KMS-11 (cell line): ENCODE data around the gene MRPL12.

Experiments
- H2AFZ ChIP-seq: fragments of 200-600 bp; sonication (generic); 2 replicates; pipeline ENCODE4 v1.6.1; 2016; ENCODE audit warnings: antibody characterized with exemption, mixed run types, low read depth
- H3K27ac ChIP-seq: fragments of 200-600 bp; sonication (generic); 2 replicates; pipeline ENCODE4 v1.6.1; 2016; ENCODE audit warnings: mild to moderate bottlenecking, mixed run types
- H3K27me3 ChIP-seq: fragments of 200-600 bp; sonication (generic); 2 replicates; pipeline ENCODE4 v1.6.1; 2017; ENCODE audit warnings: mild to moderate bottlenecking, low read depth, mixed run types, moderate library complexity; ENCODE audit not compliant: insufficient read depth
- H3K36me3 ChIP-seq: fragments of 200-600 bp; sonication (generic); 2 replicates; pipeline ENCODE4 v1.6.1; 2017; ENCODE audit warnings: mild to moderate bottlenecking, mixed run types; ENCODE audit not compliant: insufficient read depth
- H3K4me1 ChIP-seq: fragments of 200-600 bp; sonication (generic); 2 replicates; pipeline ENCODE4 v1.6.1; 2016; ENCODE audit warnings: mild to moderate bottlenecking, low read depth, mixed run types; ENCODE audit not compliant: poor library complexity, severe bottlenecking
- H3K4me2 ChIP-seq: fragments of 200-600 bp; sonication (generic); 2 replicates; pipeline ENCODE4 v1.7.0; 2016; ENCODE audit warnings: mild to moderate bottlenecking, mixed run types
- H3K4me3 ChIP-seq: fragments of 200-600 bp; sonication (generic); IDR thresholded peaks from 2 replicates; pipeline ENCODE4 v1.6.1; 2017; ENCODE audit warnings: low read depth, low read length, mixed read lengths; ENCODE audit not compliant: insufficient read depth
- H3K79me2 ChIP-seq: fragments of 200-600 bp; sonication (generic); 2 replicates; pipeline ENCODE4 v1.6.1; 2016; ENCODE audit warnings: low read depth, mixed run types; ENCODE audit not compliant: insufficient read depth
- H3K9ac ChIP-seq: fragments of 200-600 bp; sonication (generic); 2 replicates; pipeline ENCODE4 v1.6.1; 2016; ENCODE audit warnings: mild to moderate bottlenecking, mixed run types
- H4K20me1 ChIP-seq: fragments of 200-600 bp; sonication (generic); 2 replicates; pipeline ENCODE4 v1.6.1; 2016; ENCODE audit warnings: mild to moderate bottlenecking, mixed run types; ENCODE audit not compliant: insufficient read depth
- TF ChIP-seq, protein P1 (sequence below): fragments of 200-600 bp; sonication (generic); conservative IDR thresholded peaks from 2 replicates; pipeline ENCODE4 v1.6.1; 2017; ENCODE audit warnings: low read depth, mild to moderate bottlenecking, antibody characterized with exemption, low read length, moderate library complexity, mixed read lengths

MRPL12 gene

DNA sequence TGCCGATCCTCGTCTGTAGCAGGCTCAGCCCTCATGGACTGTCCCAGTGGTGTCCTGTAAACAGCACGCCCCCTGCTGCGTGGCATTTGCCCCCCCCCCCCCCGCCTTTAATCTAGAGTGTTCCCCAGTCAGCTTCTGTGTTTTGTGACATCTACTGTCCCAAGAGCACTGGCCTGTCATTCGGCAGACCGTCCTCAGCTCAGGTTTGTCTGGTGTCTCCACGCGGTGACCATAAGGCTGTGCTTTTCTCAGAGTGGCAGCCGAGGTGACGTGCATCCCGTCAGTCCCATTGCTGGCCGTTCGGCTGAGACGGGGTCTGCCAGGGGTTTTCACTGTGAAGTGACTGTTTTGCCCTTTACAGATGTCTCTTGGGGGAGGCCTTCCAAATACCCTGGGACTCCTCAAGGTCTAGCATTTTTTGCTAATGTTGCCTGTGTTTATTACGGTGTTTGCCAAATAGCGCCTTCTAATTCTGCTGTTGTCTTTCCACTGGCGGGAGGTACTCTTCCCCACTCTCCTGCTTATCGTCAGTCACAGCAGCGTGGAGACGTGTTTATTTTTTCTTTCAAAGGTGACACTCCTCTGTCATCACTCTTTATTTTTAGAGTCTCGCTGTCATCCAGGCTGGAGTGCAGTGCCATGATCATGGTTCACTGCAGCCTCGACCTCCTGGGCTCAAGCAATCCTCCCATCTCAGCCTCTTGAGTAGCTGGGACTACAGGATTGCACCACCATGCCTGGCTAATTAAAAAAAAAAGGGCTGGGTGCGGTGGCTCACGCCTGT lies 5.7 kb upstream of the MRPL12 start:
- no peak overlapping the region for H3K9ac ChIP-seq
- H2AFZ ChIP-seq, result no peak overlapping the region
- no peak overlapping the region for H3K27ac ChIP-seq
- H3K4me2 ChIP-seq, result no peak overlapping the region
- no peaks in the 10 kb centered on the region for H3K27me3 ChIP-seq
- no peak overlapping the region for H3K4me3 ChIP-seq
- H3K79me2 ChIP-seq, result peaks cover 30% of the 10 kb centered on the region
- H3K36me3 ChIP-seq, result no peaks in the 10 kb centered on the region; the same call in 1 of the 2 replicates
- H4K20me1 ChIP-seq, result no peaks in the 10 kb centered on the region
- TF ChIP-seq, protein P1, sequence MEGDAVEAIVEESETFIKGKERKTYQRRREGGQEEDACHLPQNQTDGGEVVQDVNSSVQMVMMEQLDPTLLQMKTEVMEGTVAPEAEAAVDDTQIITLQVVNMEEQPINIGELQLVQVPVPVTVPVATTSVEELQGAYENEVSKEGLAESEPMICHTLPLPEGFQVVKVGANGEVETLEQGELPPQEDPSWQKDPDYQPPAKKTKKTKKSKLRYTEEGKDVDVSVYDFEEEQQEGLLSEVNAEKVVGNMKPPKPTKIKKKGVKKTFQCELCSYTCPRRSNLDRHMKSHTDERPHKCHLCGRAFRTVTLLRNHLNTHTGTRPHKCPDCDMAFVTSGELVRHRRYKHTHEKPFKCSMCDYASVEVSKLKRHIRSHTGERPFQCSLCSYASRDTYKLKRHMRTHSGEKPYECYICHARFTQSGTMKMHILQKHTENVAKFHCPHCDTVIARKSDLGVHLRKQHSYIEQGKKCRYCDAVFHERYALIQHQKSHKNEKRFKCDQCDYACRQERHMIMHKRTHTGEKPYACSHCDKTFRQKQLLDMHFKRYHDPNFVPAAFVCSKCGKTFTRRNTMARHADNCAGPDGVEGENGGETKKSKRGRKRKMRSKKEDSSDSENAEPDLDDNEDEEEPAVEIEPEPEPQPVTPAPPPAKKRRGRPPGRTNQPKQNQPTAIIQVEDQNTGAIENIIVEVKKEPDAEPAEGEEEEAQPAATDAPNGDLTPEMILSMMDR, result no peak
- H3K4me1 ChIP-seq, result peaks cover 17% of the 10 kb centered on the region

DNA sequence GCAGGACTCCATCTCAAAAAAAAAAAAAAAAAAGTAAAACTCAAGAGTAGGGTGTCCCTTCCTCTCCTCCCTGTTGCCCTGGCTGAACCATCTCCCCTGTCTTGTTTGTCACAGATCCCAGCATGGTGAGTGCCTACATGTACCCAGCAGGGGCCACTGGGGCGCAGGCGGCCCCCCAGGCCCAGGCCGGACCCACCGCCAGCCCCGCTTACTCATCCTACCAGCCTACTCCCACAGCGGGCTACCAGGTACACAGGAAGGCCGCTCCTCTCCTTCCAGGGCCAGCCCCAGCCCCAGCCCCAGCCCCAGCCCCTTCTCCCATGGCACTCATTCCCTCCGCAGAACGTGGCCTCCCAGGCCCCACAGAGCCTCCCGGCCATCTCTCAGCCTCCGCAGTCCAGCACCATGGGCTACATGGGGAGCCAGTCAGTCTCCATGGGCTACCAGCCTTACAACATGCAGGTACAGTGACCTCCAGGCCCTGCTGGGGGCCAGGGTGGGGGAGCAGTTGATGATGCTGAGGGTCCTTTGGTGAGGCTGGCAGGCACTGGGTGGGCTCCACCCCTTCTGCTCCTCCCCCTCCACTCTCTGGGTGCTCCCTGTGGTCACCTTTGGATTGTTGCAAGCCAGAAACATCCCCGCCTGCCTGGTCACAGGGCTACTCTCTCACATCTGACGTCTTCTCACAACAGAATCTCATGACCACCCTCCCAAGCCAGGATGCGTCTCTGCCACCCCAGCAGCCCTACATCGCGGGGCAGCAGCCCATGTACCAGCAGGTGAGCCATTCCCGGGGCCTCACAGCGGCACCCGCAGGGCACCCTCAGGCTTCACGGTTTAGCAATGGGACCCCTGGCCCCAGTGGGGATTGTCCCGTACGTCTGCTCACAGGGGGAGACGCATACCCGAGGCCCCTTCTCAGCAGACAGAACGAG lies 2.5 kb upstream of the MRPL12 start:
- TF ChIP-seq, protein P1, result no peak
- Histone ChIP-seq H3K36me3 (no peaks in the 10 kb centered on the region; the same call in 1 of the 2 replicates), H3K4me3 (no peak overlapping the region), H3K9ac (no peak overlapping the region; the same call in 1 of the 2 replicates), H3K27ac (no peak overlapping the region), H4K20me1 (no peaks in the 10 kb centered on the region), H3K79me2 (peaks cover 61% of the 10 kb centered on the region), H3K4me2 (peak overlapping the region; percentile 98; the same call in 1 of the 2 replicates), H2AFZ (no peak overlapping the region), H3K27me3 (no peaks in the 10 kb centered on the region), H3K4me1 (peaks cover 30% of the 10 kb centered on the region)

DNA sequence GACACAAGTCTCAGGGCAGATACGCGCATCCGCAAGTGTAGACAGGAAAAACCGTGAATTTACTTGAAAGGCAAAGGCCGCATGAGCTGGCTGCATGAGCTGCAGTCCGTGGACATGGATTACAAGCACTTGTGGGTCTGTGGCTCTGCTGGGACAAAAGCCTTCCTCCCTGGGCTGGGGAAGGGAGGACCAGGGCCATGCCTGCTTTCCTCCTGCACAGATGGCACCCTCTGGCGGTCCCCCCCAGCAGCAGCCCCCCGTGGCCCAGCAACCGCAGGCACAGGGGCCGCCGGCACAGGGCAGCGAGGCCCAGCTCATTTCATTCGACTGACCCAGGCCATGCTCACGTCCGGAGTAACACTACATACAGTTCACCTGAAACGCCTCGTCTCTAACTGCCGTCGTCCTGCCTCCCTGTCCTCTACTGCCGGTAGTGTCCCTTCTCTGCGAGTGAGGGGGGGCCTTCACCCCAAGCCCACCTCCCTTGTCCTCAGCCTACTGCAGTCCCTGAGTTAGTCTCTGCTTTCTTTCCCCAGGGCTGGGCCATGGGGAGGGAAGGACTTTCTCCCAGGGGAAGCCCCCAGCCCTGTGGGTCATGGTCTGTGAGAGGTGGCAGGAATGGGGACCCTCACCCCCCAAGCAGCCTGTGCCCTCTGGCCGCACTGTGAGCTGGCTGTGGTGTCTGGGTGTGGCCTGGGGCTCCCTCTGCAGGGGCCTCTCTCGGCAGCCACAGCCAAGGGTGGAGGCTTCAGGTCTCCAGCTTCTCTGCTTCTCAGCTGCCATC lies 1.7 kb upstream of the MRPL12 start:
- no peaks in the 10 kb centered on the region for H4K20me1 ChIP-seq
- TF ChIP-seq, protein P1, result peak; percentile 29; the same call in 1 of the 2 replicates
- H3K4me2 ChIP-seq, result peak overlapping the region; percentile 98

More for the DNA sequence above, 1.7 kb upstream of the MRPL12 start:
- H3K36me3 ChIP-seq, result no peaks in the 10 kb centered on the region
- peaks cover 70% of the 10 kb centered on the region for H3K79me2 ChIP-seq
- peak overlapping the region; percentile 95; the same call in 1 of the 2 replicates for H3K9ac ChIP-seq
- peak overlapping the region; percentile 81; the same call in 1 of the 2 replicates for H3K27ac ChIP-seq
- no peaks in the 10 kb centered on the region for H3K27me3 ChIP-seq
- no peak overlapping the region for H2AFZ ChIP-seq
- peaks cover 30% of the 10 kb centered on the region for H3K4me1 ChIP-seq
- H3K4me3 ChIP-seq, result no peak overlapping the region
